SK-N-SH treated with all-trans-retinoic acid at 6 μM for 48 hours (cell line): ENCODE measurements around the gene MALL.

Experiments used
- BACH2 ChIP-seq: fragments of 250-450 bp; sonication (Bioruptor Pico); IDR thresholded peaks from 2 replicates; pipeline ENCODE4 v1.9.0; 2021; ENCODE audit warnings: mild to moderate bottlenecking, borderline replicate concordance
- ISL1 ChIP-seq: fragments of 250-450 bp; sonication (Bioruptor Pico); IDR thresholded peaks from 2 replicates; pipeline ENCODE4 v2.1.2; 2022; ENCODE audit warnings: mild to moderate bottlenecking, moderate library complexity
- OSR1 ChIP-seq: fragments of 250-450 bp; sonication (Bioruptor Pico); IDR thresholded peaks from 2 replicates; pipeline ENCODE4 v1.8.0; 2022; ENCODE audit warnings: moderate library complexity, mild to moderate bottlenecking, inconsistent platforms
- PATZ1 ChIP-seq: fragments of 250-450 bp; sonication (Bioruptor Pico); IDR thresholded peaks from 2 replicates; pipeline ENCODE4 v1.8.0; 2020; ENCODE audit warnings: mild to moderate bottlenecking, moderate library complexity, borderline replicate concordance
- POU6F1 ChIP-seq: fragments of 250-450 bp; sonication (Bioruptor Pico); IDR thresholded peaks from 2 replicates; pipeline ENCODE4 v1.8.0; 2021; ENCODE audit warnings: low read depth, mild to moderate bottlenecking, moderate library complexity, borderline replicate concordance
- TOX ChIP-seq: fragments of 250-450 bp; sonication (Bioruptor Pico); IDR thresholded peaks from 2 replicates; pipeline ENCODE4 v1.8.0; 2021; ENCODE audit warnings: mild to moderate bottlenecking, moderate library complexity, borderline replicate concordance
- ZFP3 ChIP-seq: fragments of 250-450 bp; sonication (Bioruptor Pico); IDR thresholded peaks from 2 replicates; pipeline ENCODE4 v1.5.0; 2020; ENCODE audit warnings: mild to moderate bottlenecking, moderate library complexity
- ZNF70 ChIP-seq: fragments of 450-650 bp; formaldehyde crosslinking; IDR thresholded peaks from 2 replicates; pipeline ENCODE4 v1.5.0; 2020; ENCODE audit warnings: mild to moderate bottlenecking, moderate library complexity

GRCh38 chr2:110104025-110104771 lies 11.4 kb downstream of the MALL start:
- no peak for TF ChIP-seq TOX
- no peak for TF ChIP-seq ZNF70
- TF ChIP-seq PATZ1 (CRISPR knock-in tag), result no peak
- TF ChIP-seq ZFP3 (CRISPR knock-in tag), result no peak
- no peak for TF ChIP-seq POU6F1
- TF ChIP-seq BACH2 (CRISPR knock-in tag), result no peak
- TF ChIP-seq OSR1 (CRISPR knock-in tag), result no peak
- TF ChIP-seq ISL1 (CRISPR knock-in tag), result no peak
